Measurements from ENCODE around the gene RNF130.

The RNF130 gene

DNA sequence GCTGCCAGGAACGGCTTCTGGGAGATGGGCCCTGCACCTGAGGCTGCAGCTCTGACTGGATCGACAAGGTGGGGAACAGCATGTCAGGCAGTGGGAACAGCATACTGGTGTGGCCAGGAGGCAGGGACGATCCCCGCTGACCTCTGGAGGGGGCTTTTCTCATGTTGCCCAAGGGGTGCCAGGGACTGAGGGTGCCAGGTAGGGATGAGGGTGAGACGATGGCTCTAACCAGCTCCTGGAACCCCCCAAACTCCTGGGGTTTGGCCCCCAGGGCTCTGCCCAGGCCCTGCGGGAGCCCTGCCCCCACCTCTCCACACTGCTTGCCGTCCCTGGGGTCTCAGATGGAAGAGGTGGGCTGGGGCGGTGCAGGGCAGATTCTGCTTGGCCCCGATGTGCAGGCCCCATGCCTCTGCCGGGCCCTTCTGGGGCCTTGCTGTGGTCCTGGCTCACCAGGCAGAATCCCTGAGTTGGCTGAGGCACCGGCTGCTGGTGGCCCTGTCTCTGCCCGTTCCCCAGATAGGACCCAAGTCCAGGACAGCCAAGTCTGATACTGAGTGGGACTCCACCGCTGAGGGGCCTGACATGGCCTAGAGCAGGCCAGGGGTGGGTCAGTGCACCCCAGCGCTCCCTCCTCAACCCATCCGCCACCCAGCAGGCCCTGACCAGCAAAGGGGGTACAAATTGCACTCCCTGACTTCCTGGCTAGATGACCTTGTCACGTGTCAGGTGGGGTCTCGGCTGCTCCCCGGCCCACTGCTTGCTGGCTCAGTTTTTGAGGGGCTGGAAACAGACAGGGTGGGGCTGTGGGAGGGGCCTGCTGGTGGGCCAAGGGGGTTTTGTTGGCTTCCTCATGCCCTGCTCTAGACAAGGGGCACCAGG lies 28.4 kb upstream of the RNF130 start:
- ATAC-seq: no peak
- no peak for TF ChIP-seq TCF4 (CRISPR knock-in tag; IDR thresholded peaks at IDR 0.05; ENCODE audit: borderline replicate concordance)
- TF ChIP-seq ESRRG (CRISPR knock-in tag; IDR thresholded peaks at IDR 0.05): no peak
- TF ChIP-seq, protein P1, sequence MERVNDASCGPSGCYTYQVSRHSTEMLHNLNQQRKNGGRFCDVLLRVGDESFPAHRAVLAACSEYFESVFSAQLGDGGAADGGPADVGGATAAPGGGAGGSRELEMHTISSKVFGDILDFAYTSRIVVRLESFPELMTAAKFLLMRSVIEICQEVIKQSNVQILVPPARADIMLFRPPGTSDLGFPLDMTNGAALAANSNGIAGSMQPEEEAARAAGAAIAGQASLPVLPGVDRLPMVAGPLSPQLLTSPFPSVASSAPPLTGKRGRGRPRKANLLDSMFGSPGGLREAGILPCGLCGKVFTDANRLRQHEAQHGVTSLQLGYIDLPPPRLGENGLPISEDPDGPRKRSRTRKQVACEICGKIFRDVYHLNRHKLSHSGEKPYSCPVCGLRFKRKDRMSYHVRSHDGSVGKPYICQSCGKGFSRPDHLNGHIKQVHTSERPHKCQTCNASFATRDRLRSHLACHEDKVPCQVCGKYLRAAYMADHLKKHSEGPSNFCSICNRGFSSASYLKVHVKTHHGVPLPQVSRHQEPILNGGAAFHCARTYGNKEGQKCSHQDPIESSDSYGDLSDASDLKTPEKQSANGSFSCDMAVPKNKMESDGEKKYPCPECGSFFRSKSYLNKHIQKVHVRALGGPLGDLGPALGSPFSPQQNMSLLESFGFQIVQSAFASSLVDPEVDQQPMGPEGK (CRISPR knock-in tag; IDR thresholded peaks at IDR 0.05; ENCODE audit: borderline replicate concordance): no peak
- TF ChIP-seq, protein P2, sequence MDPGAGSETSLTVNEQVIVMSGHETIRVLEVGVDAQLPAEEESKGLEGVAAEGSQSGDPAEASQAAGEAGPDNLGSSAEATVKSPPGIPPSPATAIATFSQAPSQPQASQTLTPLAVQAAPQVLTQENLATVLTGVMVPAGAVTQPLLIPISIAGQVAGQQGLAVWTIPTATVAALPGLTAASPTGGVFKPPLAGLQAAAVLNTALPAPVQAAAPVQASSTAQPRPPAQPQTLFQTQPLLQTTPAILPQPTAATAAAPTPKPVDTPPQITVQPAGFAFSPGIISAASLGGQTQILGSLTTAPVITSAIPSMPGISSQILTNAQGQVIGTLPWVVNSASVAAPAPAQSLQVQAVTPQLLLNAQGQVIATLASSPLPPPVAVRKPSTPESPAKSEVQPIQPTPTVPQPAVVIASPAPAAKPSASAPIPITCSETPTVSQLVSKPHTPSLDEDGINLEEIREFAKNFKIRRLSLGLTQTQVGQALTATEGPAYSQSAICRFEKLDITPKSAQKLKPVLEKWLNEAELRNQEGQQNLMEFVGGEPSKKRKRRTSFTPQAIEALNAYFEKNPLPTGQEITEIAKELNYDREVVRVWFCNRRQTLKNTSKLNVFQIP (CRISPR knock-in tag; IDR thresholded peaks at IDR 0.05; ENCODE audit: borderline replicate concordance, low read depth): no peak
- no peak for TF ChIP-seq ZFP30 (CRISPR knock-in tag; IDR thresholded peaks at IDR 0.05)
- TF ChIP-seq, protein P3, sequence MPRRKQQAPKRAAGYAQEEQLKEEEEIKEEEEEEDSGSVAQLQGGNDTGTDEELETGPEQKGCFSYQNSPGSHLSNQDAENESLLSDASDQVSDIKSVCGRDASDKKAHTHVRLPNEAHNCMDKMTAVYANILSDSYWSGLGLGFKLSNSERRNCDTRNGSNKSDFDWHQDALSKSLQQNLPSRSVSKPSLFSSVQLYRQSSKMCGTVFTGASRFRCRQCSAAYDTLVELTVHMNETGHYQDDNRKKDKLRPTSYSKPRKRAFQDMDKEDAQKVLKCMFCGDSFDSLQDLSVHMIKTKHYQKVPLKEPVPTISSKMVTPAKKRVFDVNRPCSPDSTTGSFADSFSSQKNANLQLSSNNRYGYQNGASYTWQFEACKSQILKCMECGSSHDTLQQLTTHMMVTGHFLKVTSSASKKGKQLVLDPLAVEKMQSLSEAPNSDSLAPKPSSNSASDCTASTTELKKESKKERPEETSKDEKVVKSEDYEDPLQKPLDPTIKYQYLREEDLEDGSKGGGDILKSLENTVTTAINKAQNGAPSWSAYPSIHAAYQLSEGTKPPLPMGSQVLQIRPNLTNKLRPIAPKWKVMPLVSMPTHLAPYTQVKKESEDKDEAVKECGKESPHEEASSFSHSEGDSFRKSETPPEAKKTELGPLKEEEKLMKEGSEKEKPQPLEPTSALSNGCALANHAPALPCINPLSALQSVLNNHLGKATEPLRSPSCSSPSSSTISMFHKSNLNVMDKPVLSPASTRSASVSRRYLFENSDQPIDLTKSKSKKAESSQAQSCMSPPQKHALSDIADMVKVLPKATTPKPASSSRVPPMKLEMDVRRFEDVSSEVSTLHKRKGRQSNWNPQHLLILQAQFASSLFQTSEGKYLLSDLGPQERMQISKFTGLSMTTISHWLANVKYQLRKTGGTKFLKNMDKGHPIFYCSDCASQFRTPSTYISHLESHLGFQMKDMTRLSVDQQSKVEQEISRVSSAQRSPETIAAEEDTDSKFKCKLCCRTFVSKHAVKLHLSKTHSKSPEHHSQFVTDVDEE (CRISPR knock-in tag; IDR thresholded peaks at IDR 0.05): no peak
- TF ChIP-seq, protein P4, sequence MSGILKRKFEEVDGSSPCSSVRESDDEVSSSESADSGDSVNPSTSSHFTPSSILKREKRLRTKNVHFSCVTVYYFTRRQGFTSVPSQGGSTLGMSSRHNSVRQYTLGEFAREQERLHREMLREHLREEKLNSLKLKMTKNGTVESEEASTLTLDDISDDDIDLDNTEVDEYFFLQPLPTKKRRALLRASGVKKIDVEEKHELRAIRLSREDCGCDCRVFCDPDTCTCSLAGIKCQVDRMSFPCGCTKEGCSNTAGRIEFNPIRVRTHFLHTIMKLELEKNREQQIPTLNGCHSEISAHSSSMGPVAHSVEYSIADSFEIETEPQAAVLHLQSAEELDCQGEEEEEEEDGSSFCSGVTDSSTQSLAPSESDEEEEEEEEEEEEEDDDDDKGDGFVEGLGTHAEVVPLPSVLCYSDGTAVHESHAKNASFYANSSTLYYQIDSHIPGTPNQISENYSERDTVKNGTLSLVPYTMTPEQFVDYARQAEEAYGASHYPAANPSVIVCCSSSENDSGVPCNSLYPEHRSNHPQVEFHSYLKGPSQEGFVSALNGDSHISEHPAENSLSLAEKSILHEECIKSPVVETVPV (CRISPR knock-in tag; IDR thresholded peaks at IDR 0.05): no peak
- TF ChIP-seq CSDC2 (CRISPR knock-in tag; IDR thresholded peaks at IDR 0.05): no peak

DNA sequence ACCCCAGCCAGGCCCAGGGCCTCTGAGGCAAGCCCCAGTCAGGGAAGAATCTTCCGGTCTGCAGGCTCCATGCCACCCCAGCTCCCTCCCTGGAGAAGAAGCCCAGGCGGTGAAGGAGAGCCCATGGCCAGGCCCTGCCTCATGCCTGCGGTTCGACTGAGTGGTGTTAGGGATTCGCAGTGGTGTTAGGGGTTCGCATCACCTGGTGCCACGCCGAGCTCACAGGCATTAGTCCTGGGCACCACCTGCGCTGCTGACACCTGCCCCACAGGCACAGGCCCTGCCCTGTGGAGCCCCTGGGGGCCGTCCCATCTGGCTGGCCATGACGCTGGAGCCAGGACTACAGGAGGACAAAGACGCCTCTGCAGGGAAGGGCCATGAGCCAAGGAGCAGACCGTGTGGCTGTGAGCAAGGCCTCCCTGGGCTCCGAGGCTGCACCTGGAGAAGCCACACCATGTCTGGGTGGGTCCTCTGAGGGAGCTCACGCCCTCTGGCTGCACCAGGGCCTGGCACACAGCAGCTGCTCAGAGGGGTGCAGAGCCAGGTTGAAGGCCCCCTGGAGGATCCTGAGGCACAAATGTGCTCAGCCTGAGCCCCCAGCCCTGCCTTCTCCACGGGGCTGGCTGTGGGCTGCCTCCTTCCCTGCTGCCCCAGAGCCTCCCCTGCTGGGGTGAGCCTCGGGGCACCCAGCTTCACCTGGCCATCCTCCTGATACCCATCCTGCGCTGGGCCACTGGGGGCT lies 27.6 kb upstream of the RNF130 start:
- no peak for TF ChIP-seq SNAI2 (CRISPR knock-in tag; IDR thresholded peaks at IDR 0.05)
- no peak for TF ChIP-seq RARB (CRISPR knock-in tag; IDR thresholded peaks at IDR 0.05)
- no peak for TF ChIP-seq TCF4 (CRISPR knock-in tag; IDR thresholded peaks at IDR 0.05; ENCODE audit: borderline replicate concordance)
- TF ChIP-seq ZNF565 (CRISPR knock-in tag; conservative IDR thresholded peaks at IDR 0.05; ENCODE audit: low read depth): no peak
- TF ChIP-seq ISL1 (CRISPR knock-in tag; IDR thresholded peaks at IDR 0.05): no peak
- TF ChIP-seq PPARA (CRISPR knock-in tag; IDR thresholded peaks at IDR 0.05; ENCODE audit: borderline replicate concordance): no peak
- no peak for TF ChIP-seq GLIS3 (CRISPR knock-in tag; IDR thresholded peaks at IDR 0.05)
- TF ChIP-seq ZFP30 (CRISPR knock-in tag; IDR thresholded peaks at IDR 0.05): no peak
- TF ChIP-seq, protein P5, sequence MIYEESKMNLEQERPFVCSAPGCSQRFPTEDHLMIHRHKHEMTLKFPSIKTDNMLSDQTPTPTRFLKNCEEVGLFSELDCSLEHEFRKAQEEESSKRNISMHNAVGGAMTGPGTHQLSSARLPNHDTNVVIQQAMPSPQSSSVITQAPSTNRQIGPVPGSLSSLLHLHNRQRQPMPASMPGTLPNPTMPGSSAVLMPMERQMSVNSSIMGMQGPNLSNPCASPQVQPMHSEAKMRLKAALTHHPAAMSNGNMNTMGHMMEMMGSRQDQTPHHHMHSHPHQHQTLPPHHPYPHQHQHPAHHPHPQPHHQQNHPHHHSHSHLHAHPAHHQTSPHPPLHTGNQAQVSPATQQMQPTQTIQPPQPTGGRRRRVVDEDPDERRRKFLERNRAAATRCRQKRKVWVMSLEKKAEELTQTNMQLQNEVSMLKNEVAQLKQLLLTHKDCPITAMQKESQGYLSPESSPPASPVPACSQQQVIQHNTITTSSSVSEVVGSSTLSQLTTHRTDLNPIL (CRISPR knock-in tag; IDR thresholded peaks at IDR 0.05; ENCODE audit: low read depth): no peak
- ATAC-seq: no peak; the same call in 2 of the 3 replicates

DNA sequence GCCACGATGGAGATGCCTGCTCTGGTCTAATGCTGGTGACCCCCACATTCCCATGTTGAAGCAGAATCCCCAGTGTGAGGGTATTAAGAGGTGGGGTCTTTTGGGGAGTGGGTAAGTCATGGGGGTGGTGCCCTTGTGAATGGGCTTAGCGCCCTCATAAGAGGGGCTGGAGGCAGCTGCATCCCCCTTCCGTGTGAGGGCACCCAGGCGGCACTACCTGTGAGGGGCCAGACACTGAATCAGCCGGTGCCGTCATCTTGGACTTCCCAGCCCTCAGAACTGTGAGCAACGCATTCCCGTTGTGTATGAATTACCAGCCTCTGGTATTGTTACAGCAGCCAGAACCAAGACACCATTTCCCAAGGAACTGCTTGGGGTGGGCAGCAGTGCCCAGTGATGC lies 27.0 kb upstream of the RNF130 start:
- ATAC-seq: no peak
- TF ChIP-seq TOX (CRISPR knock-in tag; IDR thresholded peaks at IDR 0.05; ENCODE audit: borderline replicate concordance): no peak
- TF ChIP-seq SNAI2 (CRISPR knock-in tag; IDR thresholded peaks at IDR 0.05): no peak
- no peak for TF ChIP-seq ZNF565 (CRISPR knock-in tag; conservative IDR thresholded peaks at IDR 0.05; ENCODE audit: low read depth)
- TF ChIP-seq ISL1 (CRISPR knock-in tag; IDR thresholded peaks at IDR 0.05): no peak
- TF ChIP-seq, protein P3 (CRISPR knock-in tag; IDR thresholded peaks at IDR 0.05): no peak
- no peak for TF ChIP-seq ZFP3 (CRISPR knock-in tag; IDR thresholded peaks at IDR 0.05)
- TF ChIP-seq, protein P5 (CRISPR knock-in tag; IDR thresholded peaks at IDR 0.05; ENCODE audit: low read depth): no peak
- TF ChIP-seq, protein P1 (CRISPR knock-in tag; IDR thresholded peaks at IDR 0.05; ENCODE audit: borderline replicate concordance): no peak
- no peak for TF ChIP-seq ZNF8 (CRISPR knock-in tag; IDR thresholded peaks at IDR 0.05)
- TF ChIP-seq TCF4 (CRISPR knock-in tag; IDR thresholded peaks at IDR 0.05; ENCODE audit: borderline replicate concordance): no peak
- no peak for TF ChIP-seq ESRRG (CRISPR knock-in tag; IDR thresholded peaks at IDR 0.05)

Measured in SK-N-SH treated with all-trans-retinoic acid at 6 μM for 48 hours (cell line).